Jurkat, Clone E6-1 (cell line): Measurements from ENCODE around the gene PRR29.

Experiments used
- DNase-seq: peaks from one replicate; pipeline ENCODE4 v3.0.0-alpha.2; 2011; ENCODE audit warnings: low read depth, low spot score
- H3K4me3 ChIP-seq: 2 replicates; pipeline ENCODE4 v1.5.1; 2011; ENCODE audit warnings: mild to moderate bottlenecking, low read length, control low read depth, moderate library complexity

The PRR29 gene

GRCh38 chr17:63991611-63992010 lies 6.5 kb upstream of the PRR29 start:
- DNase-seq: no peak

DNA sequence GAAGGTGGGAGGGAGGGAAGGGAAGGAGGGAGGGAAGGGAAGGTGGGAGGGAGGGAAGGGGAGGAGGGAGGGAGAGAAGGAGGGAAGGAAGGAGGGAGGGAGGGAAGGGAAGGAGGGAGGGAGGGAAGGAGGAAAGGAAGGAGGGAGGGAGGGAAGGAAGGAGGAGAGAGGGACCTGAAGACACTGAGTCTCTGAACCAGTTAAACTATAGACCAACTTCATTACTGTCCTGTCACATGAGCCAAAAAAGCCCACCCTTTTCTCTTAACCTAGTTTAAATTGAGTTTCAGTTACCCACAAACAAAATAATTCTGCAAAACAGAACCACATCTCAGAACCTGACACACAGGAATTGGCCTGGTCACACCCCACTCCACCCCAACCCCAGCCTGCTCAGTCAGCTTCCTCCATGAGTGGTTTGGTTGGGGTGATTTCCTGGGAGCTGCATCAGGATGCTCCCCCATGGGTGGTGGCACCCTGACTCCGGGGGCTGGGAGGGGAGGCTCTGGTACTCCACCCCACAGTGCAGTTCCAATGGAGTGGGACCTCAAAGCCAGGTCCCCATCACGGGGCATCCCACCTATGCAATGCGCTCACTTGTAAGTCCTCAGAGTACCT lies 4.7 kb upstream of the PRR29 start:
- no peak overlapping the region for H3K4me3 ChIP-seq
- DNase-seq: no peak

More at GRCh38 chr17:63991611-63992010, 6.5 kb upstream of the PRR29 start:
- no peak overlapping the region for H3K4me3 ChIP-seq

- DNase-seq: no peak
- H3K4me3 ChIP-seq: no peak overlapping the region
Measured at GRCh38 chr17:63995626-63996025, 2.5 kb upstream of the PRR29 start.

- H3K4me3 ChIP-seq: no peak overlapping the region
- DNase-seq: no peak
Measured at GRCh38 chr17:63996430-63997182, 1.5 kb upstream of the PRR29 start.

- no peak for DNase-seq
- H3K4me3 ChIP-seq: peak overlapping the region; percentile 69
Measured at GRCh38 chr17:63997341-63998048, 656 bp upstream of the PRR29 start.

- DNase-seq: no peak
Measured at GRCh38 chr17:63998721-63999679, 849 bp downstream of the PRR29 start.

GRCh38 chr17:63999680-64000531 lies 1.8 kb downstream of the PRR29 start:
- no peak overlapping the region for H3K4me3 ChIP-seq
- DNase-seq: no peak

More at GRCh38 chr17:63998721-63999679, 849 bp downstream of the PRR29 start:
- H3K4me3 ChIP-seq: peak overlapping the region; percentile 69

DNA sequence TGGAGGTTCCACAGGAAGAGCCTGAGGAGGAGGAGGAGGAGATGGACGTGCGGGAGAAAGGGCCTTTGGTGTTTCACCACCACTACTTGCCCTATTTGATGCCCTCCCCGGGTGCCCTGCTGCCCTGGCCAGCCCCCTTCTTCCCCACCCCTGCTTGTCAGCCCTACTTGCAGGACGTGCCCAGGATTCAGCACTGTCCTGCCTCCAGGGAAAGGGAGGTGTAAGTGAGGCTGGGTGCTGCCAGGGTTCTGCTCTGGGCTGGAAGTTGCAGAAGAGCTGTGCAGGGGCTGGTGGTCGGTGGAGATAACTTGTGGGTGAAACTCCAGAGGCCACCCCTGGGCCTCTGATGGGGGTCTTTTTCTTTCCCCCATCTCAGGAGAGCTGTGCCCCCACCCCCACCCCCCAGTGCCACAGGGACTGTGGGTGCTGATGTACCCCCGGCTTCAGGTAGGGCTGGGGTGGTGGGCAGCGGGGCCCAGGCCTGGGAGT lies 3.0 kb downstream of the PRR29 start:
- H3K4me3 ChIP-seq: no peak overlapping the region
- DNase-seq: no peak

GRCh38 chr17:64001763-64002529 lies 3.8 kb downstream of the PRR29 start:
- DNase-seq: no peak
- no peak overlapping the region for H3K4me3 ChIP-seq

GRCh38 chr17:64002658-64003525 lies 4.7 kb downstream of the PRR29 start:
- H3K4me3 ChIP-seq: no peak overlapping the region
- no peak for DNase-seq

- DNase-seq: no peak
- no peak overlapping the region for H3K4me3 ChIP-seq
Measured at GRCh38 chr17:64003526-64004121, 5.5 kb downstream of the PRR29 start.

- no peak for DNase-seq
- H3K4me3 ChIP-seq: no peak overlapping the region
Measured at GRCh38 chr17:64004218-64004770, 6.1 kb downstream of the PRR29 start.

GRCh38 chr17:64004903-64005733 lies 7.0 kb downstream of the PRR29 start:
- DNase-seq: no peak
- H3K4me3 ChIP-seq: no peak overlapping the region

DNA sequence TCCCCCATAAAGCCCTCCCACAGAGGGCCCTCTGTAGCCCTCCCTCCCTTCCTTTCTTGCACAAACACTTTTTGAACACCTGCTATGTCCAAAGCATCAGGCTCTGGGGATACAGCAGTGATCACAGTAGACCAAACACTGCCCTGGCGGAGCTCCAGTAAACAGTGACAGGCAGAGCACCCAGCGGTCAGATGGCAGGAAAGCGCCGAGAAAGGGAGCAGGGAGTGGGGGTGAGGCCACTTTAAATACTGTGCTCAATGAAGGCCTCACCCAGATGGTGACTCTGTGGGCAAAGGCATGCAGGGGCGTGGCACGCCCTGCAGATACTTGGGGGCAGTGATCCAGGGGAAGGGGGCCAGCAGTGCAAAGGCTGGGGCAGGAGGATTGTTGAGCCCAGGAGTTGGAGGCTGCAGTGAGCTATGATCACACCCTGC lies 7.6 kb downstream of the PRR29 start:
- no peak for DNase-seq
- no peak overlapping the region for H3K4me3 ChIP-seq
